HepG2 (cell line): Measurements from ENCODE around the gene EZH1. TPM values are rescaled to one million over a fixed set of nuclear protein-coding genes. Genes with fewer than 3 reads are reported as not detected.
A peak's percentile ranks its signal among the peaks of the same experiment; 100 is the strongest.

ENCODE experiments used
- FOXJ3 ChIP-seq: sonication (generic); formaldehyde crosslinking; IDR thresholded peaks from 2 replicates; pipeline ENCODE4 v1.4.0; 2020; ENCODE audit warnings: missing genetic modification reagents, mild to moderate bottlenecking, borderline replicate concordance
- IRF9 ChIP-seq: sonication (generic); formaldehyde crosslinking; IDR thresholded peaks from 2 replicates; pipeline ENCODE4 v1.8.0; 2022; ENCODE audit warnings: missing genetic modification reagents, mild to moderate bottlenecking, borderline replicate concordance
- NCOA2 ChIP-seq: sonication (generic); formaldehyde crosslinking; IDR thresholded peaks from 2 replicates; pipeline ENCODE4 v1.8.0; 2022; ENCODE audit warnings: inconsistent platforms
- TCF12 ChIP-seq, 2 experiments: fragments of 450-650 bp in 1 of 2; sonication (generic) in 1 of 2; formaldehyde crosslinking in 1 of 2; IDR thresholded peaks; 2 replicates each; pipeline versions ENCODE4 v1.6.1 to v1.8.0; 2017 to 2022; ENCODE audit warnings: antibody characterized with exemption in 1 of 2, mild to moderate bottlenecking in 1 of 2, missing genetic modification reagents in 1 of 2, moderate library complexity in 1 of 2
- ZBED4 ChIP-seq: sonication (generic); formaldehyde crosslinking; IDR thresholded peaks from 2 replicates; pipeline ENCODE4 v1.4.0; 2020; ENCODE audit warnings: missing genetic modification reagents, borderline replicate concordance
- ZBTB20 ChIP-seq: sonication (generic); formaldehyde crosslinking; IDR thresholded peaks from 2 replicates; pipeline ENCODE4 v1.8.1; 2023; ENCODE audit warnings: missing genetic modification reagents, low read depth, mild to moderate bottlenecking, borderline replicate concordance
- ZFYVE20 ChIP-seq: sonication (generic); formaldehyde crosslinking; IDR thresholded peaks from 2 replicates; pipeline ENCODE4 v1.8.0; 2023; ENCODE audit warnings: low read depth, mild to moderate bottlenecking, moderate library complexity, missing genetic modification reagents, borderline replicate concordance
- ZHX2 ChIP-seq, 2 experiments: sonication (generic) in 1 of 2; formaldehyde crosslinking in 1 of 2; IDR thresholded peaks; 2 replicates each; pipeline versions ENCODE4 v1.6.1 to v1.9.0; 2014 to 2022; ENCODE audit warnings: antibody characterized with exemption in 1 of 2, borderline replicate concordance in 1 of 2, inconsistent platforms in 1 of 2, low read depth in 1 of 2, missing genetic modification reagents in 1 of 2
- ZNF362 ChIP-seq: sonication (generic); formaldehyde crosslinking; IDR thresholded peaks from 2 replicates; pipeline ENCODE4 v1.4.0; 2020; ENCODE audit warnings: missing genetic modification reagents, mild to moderate bottlenecking, borderline replicate concordance
- ZNF737 ChIP-seq: sonication (generic); formaldehyde crosslinking; IDR thresholded peaks from 2 replicates; pipeline ENCODE4 v1.5.0; 2020; ENCODE audit warnings: missing genetic modification reagents, mild to moderate bottlenecking, borderline replicate concordance
- ZNF891 ChIP-seq: sonication (generic); formaldehyde crosslinking; IDR thresholded peaks from 2 replicates; pipeline ENCODE4 v1.5.0; 2020; ENCODE audit warnings: mild to moderate bottlenecking, missing genetic modification reagents
- polyA plus RNA-seq, 8 experiments: library from polyadenylated mRNA; depleted of rRNA in 3 of 8; stranded (reverse) in 7 of 8; unstranded in 1 of 8; fragments of >200 nt; fragmentation: Illumina TruSeq in 4 of 8; extraction: Trizol in 4 of 8; gene quantifications; 2 replicates each; pipeline versions ENCODE4 v1.2.1 to v1.2.3, GENCODE V29; 2011 to 2016; ENCODE audit warnings: low read depth in 4 of 8, missing spikeins in 1 of 8, mixed read lengths in 1 of 8; ENCODE audit not compliant: insufficient read depth in 1 of 8
- total RNA-seq, 5 experiments: library from RNA; depleted of rRNA; stranded (reverse); fragments of >200 nt; fragmentation: Illumina TruSeq; extraction: Trizol; gene quantifications; 2 replicates each; pipeline ENCODE4 v1.2.3, GENCODE V29; 2016; ENCODE audit warnings: low read depth in 1 of 5
- TF ChIP-seq, protein P1 (sequence below): IDR thresholded peaks from 2 replicates; pipeline ENCODE4 v1.6.1; 2018; ENCODE audit warnings: missing genetic modification reagents, mild to moderate bottlenecking, missing compliant biosample characterization

EZH1 gene
- total and polyA plus RNA-seq, 2 of the 13 experiments (the other 11 are each of a cell fraction or from before 2014, with no cell fraction given), result 11.6 to 24.0 TPM

GRCh38 chr17:42676424-42677011 is 68.3 kb downstream of the EZH1 start, which contains the start of gene PLEKHH3 (continued):
- TF ChIP-seq ZNF362 (no peak), ZHX2 (IDR thresholded peaks at IDR 0.05; ENCODE audit: low read depth) (no peak), ZHX2 (CRISPR knock-in tag; IDR thresholded peaks at IDR 0.05; ENCODE audit: borderline replicate concordance) (no peak), FOXJ3 (CRISPR knock-in tag) (no peak), IRF9 (CRISPR knock-in tag) (0 out of 2 replicates have a peak, but pooled peaks have one; percentile 65), ZBTB20 (CRISPR knock-in tag) (no peak), TCF12 (IDR thresholded peaks at IDR 0.05) (no peak), TCF12 (CRISPR knock-in tag; IDR thresholded peaks at IDR 0.05) (peak; percentile 71), ZBED4 (no peak), ZNF737 (CRISPR knock-in tag) (no peak), NCOA2 (CRISPR knock-in tag) (no peak; the same call in 1 of the 2 replicates), ZFYVE20 (CRISPR knock-in tag) (no peak), ZNF891 (CRISPR knock-in tag) (peak; percentile 58; the same call in 1 of the 2 replicates)
- TF ChIP-seq, protein P1, sequence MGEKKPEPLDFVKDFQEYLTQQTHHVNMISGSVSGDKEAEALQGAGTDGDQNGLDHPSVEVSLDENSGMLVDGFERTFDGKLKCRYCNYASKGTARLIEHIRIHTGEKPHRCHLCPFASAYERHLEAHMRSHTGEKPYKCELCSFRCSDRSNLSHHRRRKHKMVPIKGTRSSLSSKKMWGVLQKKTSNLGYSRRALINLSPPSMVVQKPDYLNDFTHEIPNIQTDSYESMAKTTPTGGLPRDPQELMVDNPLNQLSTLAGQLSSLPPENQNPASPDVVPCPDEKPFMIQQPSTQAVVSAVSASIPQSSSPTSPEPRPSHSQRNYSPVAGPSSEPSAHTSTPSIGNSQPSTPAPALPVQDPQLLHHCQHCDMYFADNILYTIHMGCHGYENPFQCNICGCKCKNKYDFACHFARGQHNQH, result no peak
